ENCODE measurements around the gene HS6ST2. TPM values are rescaled to one million over a fixed set of nuclear protein-coding genes. Genes with fewer than 3 reads are reported as not detected.

The HS6ST2 gene
- total RNA-seq, 1 experiment from 2014 or later, result 6.8 TPM

GRCh38 chrX:132576939-132577338 is 381.5 kb downstream of the HS6ST2 start:
- DNase-seq, result no peak
- Histone ChIP-seq H3K36me3 (replicated peaks; ENCODE audit: control insufficient read depth, insufficient read depth, low read length) (no peaks in the 10 kb centered on the region), H3K27me3 (ENCODE audit: control insufficient read depth, insufficient read depth, low read length) (no peaks in the 10 kb centered on the region), H3K4me3 (ENCODE audit: insufficient read depth, low read depth, low read length) (no peak overlapping the region)

Other genes starting within 250 kb of the HS6ST2 start
- gene USP26, start 138.5 kb upstream of the HS6ST2 start, total RNA-seq (2014; rRNA removed; shearing (Covaris generic)), result not detected in 2 replicates

All from H7 (cell line).